Measurements from ENCODE around the gene ARFIP1.

DNA sequence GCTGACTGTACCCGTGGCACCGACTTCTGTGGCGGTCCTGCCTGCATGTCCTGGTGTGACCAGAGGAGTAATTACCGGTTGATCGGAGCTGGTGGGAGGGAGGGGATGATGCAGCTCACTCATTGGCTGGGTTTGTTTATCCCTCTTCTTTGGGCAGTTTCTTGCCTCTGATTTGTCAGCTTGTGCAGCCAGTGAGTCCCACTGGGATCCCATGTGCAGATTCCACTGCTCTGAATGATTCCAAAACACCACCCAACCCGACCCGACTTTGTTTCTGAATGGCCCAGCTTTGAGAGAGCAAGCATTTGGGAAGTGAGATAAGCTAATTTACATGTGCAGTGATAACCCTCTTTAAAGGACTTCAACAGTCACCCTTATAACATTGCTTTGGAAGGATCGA lies 170.2 kb downstream of the ARFIP1 start:
- no peak for TF ChIP-seq POLR2A (IDR thresholded peaks at IDR 0.05)
- TF ChIP-seq, protein P1, sequence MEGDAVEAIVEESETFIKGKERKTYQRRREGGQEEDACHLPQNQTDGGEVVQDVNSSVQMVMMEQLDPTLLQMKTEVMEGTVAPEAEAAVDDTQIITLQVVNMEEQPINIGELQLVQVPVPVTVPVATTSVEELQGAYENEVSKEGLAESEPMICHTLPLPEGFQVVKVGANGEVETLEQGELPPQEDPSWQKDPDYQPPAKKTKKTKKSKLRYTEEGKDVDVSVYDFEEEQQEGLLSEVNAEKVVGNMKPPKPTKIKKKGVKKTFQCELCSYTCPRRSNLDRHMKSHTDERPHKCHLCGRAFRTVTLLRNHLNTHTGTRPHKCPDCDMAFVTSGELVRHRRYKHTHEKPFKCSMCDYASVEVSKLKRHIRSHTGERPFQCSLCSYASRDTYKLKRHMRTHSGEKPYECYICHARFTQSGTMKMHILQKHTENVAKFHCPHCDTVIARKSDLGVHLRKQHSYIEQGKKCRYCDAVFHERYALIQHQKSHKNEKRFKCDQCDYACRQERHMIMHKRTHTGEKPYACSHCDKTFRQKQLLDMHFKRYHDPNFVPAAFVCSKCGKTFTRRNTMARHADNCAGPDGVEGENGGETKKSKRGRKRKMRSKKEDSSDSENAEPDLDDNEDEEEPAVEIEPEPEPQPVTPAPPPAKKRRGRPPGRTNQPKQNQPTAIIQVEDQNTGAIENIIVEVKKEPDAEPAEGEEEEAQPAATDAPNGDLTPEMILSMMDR (IDR thresholded peaks at IDR 0.05 in 4 of 5, conservative IDR thresholded peaks at IDR 0.05 in 1 of 5) = no peak

All from gastrocnemius medialis (tissue), 4 donors.